Thyroid gland (tissue), 4 donors: ENCODE measurements around the gene POLR2M.

Source experiments
- POLR2A ChIP-seq, 2 donors: fragments of 450-650 bp; IDR thresholded peaks; one replicate each; pipeline ENCODE4 v1.6.1; 2017; ENCODE audit warnings: antibody characterized with exemption in 2 of 2, mild to moderate bottlenecking in 2 of 2, moderate library complexity in 1 of 2
- TF ChIP-seq, protein P1 (sequence below), 6 experiments: fragments of 200-600 bp in 3 of 6; fragments of 450-650 bp in 3 of 6; sonication (generic) in 3 of 6; IDR thresholded peaks; one replicate each; pipeline ENCODE4 v1.5.1; 2016 to 2019; ENCODE audit warnings: antibody characterized with exemption in 6 of 6, mild to moderate bottlenecking in 2 of 6, inconsistent platforms in 1 of 6, moderate library complexity in 1 of 6

DNA sequence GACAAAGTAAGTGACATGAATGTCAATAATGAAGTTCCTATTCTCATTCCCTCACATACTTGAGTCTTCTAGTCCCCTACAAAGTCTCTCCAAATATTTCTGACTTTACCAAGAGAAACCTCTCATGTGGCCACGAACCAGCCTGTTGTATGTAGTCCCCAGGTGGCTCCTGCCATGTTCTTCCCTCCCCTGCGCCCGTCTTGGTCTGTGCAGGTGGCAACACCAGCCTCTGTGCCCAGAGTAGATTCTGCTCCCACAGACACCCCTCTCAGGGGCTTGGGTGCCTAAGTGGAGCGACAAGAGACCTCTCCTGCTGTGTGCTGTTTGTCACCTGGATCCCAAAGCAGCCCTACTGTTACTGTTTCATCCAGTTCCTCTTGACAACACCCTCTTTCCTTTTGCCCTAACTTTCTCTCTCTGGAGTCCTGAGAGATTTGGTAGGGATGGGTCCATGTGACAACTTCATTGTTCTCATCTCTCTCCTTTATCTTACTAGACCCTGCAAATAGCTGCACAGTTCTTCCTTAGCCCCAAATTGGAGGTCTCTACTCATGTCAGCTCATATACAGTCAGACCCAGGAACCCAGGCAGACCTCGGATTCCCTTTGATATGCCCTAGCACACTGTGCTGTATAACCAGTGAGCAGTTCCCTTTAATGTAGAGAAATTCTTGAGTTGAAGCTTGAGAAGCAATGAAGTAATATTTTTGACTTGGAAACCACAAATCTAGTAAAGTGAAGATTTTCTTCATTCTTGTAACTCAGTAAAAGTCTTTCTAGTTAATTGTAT lies 56.9 kb downstream of the POLR2M start:
- TF ChIP-seq, protein P1, sequence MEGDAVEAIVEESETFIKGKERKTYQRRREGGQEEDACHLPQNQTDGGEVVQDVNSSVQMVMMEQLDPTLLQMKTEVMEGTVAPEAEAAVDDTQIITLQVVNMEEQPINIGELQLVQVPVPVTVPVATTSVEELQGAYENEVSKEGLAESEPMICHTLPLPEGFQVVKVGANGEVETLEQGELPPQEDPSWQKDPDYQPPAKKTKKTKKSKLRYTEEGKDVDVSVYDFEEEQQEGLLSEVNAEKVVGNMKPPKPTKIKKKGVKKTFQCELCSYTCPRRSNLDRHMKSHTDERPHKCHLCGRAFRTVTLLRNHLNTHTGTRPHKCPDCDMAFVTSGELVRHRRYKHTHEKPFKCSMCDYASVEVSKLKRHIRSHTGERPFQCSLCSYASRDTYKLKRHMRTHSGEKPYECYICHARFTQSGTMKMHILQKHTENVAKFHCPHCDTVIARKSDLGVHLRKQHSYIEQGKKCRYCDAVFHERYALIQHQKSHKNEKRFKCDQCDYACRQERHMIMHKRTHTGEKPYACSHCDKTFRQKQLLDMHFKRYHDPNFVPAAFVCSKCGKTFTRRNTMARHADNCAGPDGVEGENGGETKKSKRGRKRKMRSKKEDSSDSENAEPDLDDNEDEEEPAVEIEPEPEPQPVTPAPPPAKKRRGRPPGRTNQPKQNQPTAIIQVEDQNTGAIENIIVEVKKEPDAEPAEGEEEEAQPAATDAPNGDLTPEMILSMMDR (IDR thresholded peaks at IDR 0.05): no peak
- no peak for TF ChIP-seq POLR2A (IDR thresholded peaks at IDR 0.05)
